Fibroblast of skin of abdomen (primary cell): ENCODE data around the gene TRIM40. TPM values are rescaled to one million over a fixed set of nuclear protein-coding genes. Genes with fewer than 3 reads are reported as not detected.
A peak's percentile ranks its signal among the peaks of the same experiment; 100 is the strongest.

Experiments
- DNase-seq: peaks from one replicate; pipeline ENCODE4 v3.0.0-alpha.2; 2013
- polyA plus RNA-seq, 2 experiments: library from polyadenylated mRNA; unstranded; fragments of 120-200 nt; gene quantifications; one replicate each; pipeline ENCODE4 v1.2.1, GENCODE V29; 2013; ENCODE audit not compliant: insufficient read length in 2 of 2

Gene TRIM40
- not detected for polyA plus RNA-seq (2013, experiment 1 of 2; ENCODE audit: insufficient read length)
- not detected for polyA plus RNA-seq (2013, experiment 2 of 2; ENCODE audit: insufficient read length)

DNA sequence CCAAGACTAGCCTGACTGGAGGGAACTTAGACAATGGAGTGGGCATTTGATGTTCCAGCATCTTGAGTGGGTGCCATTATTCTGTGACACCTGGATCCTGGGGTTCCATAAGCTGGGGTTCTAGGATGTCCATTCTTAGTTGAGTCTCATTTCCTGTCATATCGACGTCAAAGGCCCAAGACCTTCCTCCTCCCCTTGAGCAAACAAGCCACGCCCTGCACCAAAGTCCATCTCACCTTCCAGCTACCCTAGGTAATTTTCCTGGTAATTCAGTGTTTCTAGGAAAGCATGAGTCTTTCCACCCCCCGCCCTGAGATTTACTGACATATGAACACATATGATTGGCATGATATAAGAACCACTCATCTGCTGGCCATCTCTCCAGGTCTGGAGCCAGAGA, at the start of gene TRIM40:
TSS of gene TRIM40 (plus strand) at position 384 of the 400 bp plus-strand sequence. CDS start 897 bp downstream, outside the sequence.
- no peak for DNase-seq

DNA sequence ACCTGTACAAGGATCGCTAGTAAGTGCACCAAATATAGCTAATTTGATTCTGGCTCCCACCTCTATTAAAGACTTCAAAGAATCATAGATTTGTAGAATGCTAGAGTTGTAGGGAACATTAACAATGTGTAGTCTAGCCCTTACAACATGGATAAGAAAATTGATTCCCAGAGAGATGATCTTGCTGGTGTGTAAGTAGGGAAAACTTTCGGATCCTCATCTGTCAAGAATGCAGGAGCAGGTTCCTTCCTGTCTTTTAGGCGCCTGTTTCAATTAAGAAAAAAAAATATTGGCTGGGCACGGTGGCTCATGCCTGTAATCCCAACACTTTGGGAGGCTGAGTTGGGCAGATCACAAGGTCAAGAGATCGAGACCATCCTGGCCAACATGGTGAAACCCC, 48.1 kb upstream of the TRIM40 start:
- DNase-seq, result no peak

DNA sequence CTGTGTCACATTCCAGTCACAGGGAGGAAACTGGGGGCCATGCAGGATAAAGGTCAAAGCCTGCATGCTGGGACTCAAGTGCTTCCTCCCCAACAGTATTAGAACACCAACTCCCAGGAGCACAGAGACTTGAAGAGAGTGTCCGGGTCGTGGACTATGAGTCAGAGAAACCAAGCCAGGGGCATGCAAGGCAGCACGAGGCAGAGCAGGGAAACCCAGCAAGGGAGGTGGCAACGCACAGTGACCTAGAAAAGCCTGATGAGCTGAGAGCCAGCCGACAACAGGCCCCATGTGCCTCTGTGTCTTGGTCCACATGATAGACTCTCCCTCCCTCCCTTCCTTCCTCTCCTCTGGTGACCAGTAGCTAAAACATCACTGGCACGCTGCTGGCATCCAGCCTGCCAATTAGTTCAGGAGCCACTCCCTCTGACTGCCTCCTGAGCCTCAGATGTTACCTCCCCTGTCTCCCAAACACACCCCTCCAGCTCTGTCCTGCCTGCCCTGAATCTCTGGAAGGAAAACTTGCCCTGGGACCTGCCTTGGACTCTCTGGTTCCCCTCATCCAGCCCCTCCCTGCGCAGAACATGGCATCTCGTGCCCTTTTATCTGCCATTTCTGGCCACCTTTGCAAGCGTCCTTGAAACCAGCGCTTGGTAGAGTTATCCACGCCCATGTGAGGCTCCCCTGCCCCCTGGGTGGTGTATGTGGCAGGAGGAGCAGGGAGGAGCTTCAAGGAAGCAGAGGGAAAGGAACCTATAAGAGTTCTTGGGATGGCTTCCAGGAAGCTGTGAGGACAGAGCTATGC, 44.2 kb upstream of the TRIM40 start:
- peak; percentile 63 for DNase-seq

- no peak for DNase-seq
Measured at GRCh38 chr6:30092852-30093543, 42.9 kb upstream of the TRIM40 start.

DNA sequence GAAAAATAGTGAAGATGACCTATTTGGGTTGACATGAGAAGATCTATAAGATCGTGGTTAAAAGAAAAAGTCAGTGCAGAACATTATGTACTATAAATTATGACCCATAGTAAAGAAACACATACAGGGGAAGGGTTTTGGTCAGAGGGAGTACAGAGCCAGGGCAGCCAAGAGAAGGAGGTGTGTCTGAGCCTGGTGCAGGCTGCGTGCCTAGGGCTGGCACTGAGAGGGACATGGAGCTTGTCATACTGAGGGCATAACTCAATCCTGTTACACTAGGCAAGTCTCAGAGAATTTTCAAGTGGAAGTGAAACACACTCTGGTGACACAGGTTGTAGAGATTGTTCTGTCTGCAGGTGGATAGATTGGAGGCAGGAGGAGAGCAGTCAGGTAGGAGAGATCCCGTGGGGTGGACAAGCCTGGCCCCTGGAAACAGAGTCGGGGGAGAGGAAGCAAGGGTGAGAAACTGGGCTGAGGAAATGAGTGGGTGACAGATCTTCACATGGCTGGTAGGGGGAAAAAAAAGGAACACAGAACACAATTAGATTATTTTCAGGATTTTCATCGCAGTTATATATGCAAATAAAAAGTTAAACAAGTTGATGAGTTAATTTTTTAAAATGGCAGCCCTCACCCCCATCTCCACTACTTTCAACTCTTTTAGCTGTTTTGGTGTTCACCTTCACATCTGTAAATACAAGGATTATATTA, 41.8 kb upstream of the TRIM40 start:
- DNase-seq, result no peak

GRCh38 chr6:30096829-30097228, 39.1 kb upstream of the TRIM40 start:
- DNase-seq, result no peak

GRCh38 chr6:30097902-30098768, 37.8 kb upstream of the TRIM40 start:
- no peak for DNase-seq

DNA sequence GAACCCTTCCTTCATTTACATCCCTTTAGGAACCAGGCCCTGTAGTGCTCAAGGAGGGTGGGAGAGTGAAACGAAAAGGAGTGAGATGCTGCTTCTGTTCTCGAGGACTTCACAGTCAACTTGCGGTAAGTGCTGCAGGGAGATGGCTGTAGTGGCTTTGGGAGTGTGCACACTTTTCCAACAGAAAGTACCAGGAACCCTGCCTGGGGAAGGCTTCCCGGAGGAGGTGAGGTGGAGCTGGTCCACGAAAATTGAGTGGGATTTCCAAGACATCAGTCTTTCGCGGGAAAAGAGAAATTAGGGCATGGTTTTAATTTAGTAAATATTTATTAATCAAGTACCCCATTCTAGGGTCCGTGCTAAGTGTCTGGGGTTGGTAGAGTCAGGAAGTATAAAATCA, 35.8 kb upstream of the TRIM40 start:
- DNase-seq, result no peak

GRCh38 chr6:30100585-30101443, 35.1 kb upstream of the TRIM40 start:
- no peak for DNase-seq

- DNase-seq, result peak; percentile 81
Measured at GRCh38 chr6:30101444-30102413, 34.2 kb upstream of the TRIM40 start.

- peak; percentile 48 for DNase-seq
Measured at GRCh38 chr6:30102414-30102969, 33.4 kb upstream of the TRIM40 start.

DNA sequence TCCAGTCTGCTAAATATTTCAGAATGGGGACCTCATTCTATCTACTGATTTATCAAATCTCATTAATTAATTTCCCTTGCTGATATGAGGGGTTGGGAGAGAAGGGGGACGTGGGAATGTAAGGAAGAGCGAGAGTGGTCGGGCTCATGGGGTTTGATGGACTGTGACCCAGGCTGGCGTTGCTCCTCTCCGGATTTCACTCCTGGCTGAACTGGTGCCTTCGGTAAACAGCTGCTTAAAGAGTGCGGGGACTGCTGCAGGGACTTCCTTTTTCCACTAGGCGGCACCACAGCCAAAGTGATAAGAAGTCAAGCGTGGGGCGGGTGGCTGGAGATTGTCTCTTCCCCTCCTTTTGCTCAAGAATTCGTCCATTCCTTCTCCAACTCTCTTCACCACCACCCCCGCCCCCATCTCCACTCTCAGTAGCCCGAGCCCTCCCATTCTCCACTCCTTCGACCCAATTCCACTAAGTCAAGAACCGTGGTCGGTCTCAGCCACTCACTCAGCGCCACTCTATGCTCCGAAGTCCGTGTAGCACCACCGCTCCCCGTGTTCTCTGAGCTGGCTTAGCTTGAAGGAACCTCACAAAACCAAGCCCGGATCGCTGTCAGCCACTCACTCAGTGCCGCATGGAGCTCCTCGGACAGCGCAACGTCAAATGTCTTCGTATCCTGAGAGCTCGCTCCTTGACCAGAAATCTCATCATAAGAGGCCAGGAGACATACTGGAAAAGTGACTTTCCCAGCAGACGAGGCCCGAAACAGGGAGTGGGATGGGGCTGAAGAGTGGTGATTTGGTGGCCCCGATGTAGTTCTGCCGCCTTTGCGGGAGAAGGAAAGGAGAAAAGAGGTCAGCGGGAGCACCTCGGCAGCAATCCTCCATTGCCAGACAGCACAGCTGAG, 32.7 kb upstream of the TRIM40 start:
- peak; percentile 83 for DNase-seq

GRCh38 chr6:30103872-30104179, 32.1 kb upstream of the TRIM40 start:
- no peak for DNase-seq

GRCh38 chr6:30104661-30105060, 31.3 kb upstream of the TRIM40 start:
- DNase-seq, result no peak

DNA sequence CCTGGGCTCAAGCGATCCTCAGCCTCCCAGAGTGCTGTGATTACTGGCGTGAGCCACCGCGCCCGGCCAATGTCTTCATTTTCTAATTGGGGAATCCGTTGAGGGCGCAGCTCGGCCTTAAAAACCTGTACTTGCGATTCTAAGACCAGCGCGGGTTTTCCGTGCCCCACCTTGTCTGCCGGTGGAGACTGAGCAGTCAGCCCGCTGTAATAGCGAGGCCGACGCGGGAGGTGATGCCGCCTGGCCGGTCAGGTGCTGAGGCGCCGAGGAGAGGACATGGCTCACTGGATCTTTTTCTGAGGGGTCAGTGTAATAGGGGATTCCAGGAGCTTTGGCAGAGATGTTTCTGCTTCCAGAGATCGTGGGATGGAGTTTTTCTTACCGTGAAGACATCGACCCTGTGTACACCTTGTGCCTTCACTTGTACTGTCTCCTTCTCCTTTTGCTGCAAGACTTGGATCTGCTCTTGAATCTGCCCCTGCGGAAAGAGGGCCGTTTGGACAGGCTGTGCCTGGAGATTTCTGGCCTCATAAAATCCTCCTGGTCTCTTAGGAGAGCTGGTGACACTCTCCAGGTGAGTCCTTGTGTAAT, 24.6 kb upstream of the TRIM40 start:
- no peak for DNase-seq

DNA sequence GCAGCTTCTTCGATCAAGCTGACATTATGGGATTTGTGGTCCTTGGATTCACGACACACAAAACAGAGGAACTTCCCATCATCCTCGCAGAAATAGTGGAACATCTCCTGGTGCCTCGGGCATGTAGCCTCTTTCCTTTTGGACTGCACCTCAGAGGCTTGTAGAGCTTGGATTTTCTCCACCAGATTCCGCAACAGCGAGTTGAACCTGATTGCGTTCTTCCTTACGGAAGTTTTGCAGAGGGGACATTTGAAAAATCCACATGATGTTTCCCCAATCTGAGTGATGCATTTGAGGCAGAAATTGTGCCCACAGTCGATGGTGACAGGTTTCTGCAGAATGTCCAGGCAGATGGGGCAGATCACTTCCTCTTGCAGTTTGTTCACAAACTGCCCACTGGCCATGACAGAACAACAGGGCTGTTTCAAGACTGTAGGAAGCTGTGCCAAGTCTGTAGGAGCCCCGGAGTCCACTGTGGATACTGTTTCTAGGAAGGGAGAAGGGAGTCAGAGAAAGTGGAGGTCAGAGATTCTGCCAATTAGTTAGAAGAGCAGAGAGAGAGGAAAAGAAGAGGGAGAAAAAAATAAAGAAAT, 23.4 kb upstream of the TRIM40 start:
- DNase-seq, result no peak

DNA sequence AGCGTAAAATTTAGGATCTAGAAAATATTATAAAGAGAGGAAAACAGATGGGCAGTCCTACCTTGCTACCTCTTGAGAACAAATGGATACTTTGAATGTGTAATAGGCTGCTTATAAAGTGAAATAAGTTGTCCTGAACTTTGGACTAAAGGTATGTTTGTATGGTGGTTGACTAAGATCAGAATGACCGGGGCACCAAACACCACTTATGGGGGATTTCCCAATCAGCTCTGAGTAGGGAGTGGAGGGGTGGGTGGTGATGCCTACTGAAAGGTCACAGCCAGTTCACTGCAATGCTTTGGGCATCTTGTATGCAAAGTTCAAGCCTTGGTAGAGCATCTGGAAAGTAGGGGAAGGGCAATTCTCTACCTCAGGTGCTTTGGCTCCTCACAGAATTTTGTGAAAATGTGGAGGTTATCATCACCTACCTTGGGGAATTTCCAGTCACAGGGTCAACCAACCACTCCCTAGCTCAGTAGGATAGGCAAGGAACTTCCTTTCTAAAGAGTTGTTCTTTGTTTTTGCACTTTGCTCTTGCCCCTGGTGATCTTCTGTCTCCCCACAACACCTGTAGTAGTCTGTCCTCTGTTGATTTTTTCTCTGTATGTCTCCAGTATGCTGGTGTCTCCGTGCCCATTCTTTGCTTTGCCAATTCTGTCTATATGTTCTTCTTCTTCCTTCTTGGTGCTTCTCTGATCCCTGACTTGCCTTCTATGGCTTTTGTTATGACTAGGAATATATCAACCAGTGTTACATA, 22.8 kb upstream of the TRIM40 start, which contains the start of gene TRIM31:
TSS of gene TRIM31 (minus strand) at position 88 of the 757 bp plus-strand sequence. CDS start 285 bp downstream, outside the sequence.
- DNase-seq, result no peak
